Coronary artery (tissue), 2 donors: ENCODE results near the gene RAET1G.
"Not testable (repeated sequence)": the region's sequence is repeated elsewhere in the genome, so short reads cannot be mapped to it uniquely, and the experiment has no call there.

Source experiments
- DNase-seq: peaks from one replicate; pipeline ENCODE4 v3.0.0-alpha.2; 2017; ENCODE audit warnings: low spot score
- H3K27ac ChIP-seq, 2 donors: fragments of 200-600 bp; sonication (generic); one replicate each; pipeline ENCODE4 v1.5.1; 2016 to 2019
- H3K4me3 ChIP-seq: fragments of 200-600 bp; sonication (generic); 2 replicates; pipeline ENCODE4 v1.5.1; 2016; ENCODE audit warnings: mild to moderate bottlenecking, moderate library complexity
- TF ChIP-seq, protein P1 (sequence below): fragments of 200-600 bp; sonication (generic); IDR thresholded peaks from one replicate; pipeline ENCODE4 v1.5.1; 2019; ENCODE audit warnings: antibody characterized with exemption

The RAET1G gene

DNA sequence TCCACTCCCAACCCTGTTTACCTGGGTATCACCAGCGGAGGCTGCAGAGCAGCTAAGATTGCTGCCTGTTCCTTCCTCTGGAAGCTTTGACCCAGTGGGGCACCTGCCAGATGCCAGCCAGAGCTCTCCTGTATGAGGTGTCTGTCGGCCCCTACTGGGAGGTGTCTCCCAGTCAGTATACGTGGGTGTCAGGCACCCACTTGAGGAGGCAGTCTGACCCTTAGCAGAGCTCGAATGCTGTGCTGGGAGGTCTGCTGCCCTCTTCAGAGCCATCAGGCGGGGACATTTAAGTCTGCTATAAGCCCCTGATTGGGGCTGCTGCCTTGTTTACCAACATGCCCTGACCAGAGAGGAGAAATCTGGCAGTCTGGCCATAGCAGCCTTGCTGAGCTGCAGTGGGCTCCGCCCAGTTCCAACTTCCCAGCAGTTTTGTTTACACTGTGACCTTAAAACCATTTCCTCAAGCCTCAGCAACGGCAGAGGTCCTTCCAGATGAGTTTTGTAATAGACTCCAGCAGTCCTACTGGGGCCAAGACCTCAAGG lies 27.8 kb downstream of the RAET1G start:
- peak overlapping the region in 1 of 2 donors; percentile 87 for H3K27ac ChIP-seq
- H3K4me3 ChIP-seq, result no peak overlapping the region
- TF ChIP-seq, protein P1, sequence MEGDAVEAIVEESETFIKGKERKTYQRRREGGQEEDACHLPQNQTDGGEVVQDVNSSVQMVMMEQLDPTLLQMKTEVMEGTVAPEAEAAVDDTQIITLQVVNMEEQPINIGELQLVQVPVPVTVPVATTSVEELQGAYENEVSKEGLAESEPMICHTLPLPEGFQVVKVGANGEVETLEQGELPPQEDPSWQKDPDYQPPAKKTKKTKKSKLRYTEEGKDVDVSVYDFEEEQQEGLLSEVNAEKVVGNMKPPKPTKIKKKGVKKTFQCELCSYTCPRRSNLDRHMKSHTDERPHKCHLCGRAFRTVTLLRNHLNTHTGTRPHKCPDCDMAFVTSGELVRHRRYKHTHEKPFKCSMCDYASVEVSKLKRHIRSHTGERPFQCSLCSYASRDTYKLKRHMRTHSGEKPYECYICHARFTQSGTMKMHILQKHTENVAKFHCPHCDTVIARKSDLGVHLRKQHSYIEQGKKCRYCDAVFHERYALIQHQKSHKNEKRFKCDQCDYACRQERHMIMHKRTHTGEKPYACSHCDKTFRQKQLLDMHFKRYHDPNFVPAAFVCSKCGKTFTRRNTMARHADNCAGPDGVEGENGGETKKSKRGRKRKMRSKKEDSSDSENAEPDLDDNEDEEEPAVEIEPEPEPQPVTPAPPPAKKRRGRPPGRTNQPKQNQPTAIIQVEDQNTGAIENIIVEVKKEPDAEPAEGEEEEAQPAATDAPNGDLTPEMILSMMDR, result no peak
- DNase-seq, result no peak

DNA sequence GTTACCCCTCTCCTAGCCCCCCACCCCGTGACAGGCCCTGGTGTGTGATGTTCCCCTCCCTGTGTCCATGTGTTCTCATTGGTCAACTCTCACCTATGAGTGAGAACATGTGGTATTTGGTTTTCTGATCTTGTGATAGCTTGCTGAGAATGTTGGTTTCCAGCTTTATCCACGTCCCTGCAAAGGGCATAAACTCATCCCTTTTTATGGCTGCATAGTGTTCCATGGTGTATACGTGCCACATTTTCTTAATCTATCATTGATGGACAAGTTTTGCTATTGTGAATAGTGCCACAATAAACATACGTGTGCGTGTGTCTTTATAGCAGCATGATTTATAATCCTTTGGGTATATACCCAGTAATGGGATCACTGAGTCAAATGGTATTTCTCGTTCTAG lies 31.1 kb downstream of the RAET1G start:
- not testable (repeated sequence) for DNase-seq, H3K27ac ChIP-seq, H3K4me3 ChIP-seq

DNA sequence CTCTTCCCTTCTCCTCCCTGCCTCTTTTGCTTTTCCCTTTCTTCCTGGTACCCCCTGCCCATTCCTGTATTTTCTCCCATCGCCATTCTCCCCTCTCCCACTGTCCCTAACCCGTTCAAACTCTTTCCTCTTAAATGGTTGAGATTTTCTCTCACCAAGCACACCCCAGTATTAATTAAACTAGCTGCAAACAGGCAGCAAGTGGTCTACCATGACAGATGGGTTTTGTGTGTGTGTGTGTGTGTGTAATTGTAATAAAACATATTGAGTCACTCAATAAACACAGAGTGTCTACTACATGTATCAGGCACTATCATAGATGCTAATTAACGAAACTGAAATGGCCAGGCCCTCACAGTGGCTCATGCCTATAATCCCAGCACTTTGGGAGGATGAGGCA lies 31.7 kb downstream of the RAET1G start:
- no peak for DNase-seq
- no peak overlapping the region for H3K27ac ChIP-seq
- H3K4me3 ChIP-seq, result no peak overlapping the region
- TF ChIP-seq, protein P1, result no peak

DNA sequence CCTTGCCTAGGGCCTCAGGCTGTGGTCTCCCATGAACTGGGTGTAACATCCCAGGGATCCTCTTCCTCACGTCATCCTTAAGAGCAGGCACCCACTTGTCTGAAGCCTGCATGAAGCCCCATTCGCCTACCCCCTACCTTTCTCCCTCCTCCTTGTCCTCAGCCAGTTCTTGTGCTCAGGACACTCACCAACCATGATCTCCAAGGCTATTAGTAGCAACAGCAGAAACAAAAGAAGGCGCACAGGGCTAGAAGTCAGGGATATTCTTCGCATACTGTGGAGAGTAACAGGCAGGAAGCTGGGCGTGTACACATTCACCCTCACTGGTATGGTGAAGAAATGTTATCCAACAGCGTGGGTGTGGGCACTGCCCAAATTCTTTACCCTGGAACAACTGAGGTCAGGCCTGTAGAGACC lies 32.3 kb downstream of the RAET1G start:
- DNase-seq, result no peak
- Histone ChIP-seq H3K4me3 (no peak overlapping the region), H3K27ac (peak overlapping the region in 1 of 2 donors; percentile 30)
- TF ChIP-seq, protein P1, result no peak

DNA sequence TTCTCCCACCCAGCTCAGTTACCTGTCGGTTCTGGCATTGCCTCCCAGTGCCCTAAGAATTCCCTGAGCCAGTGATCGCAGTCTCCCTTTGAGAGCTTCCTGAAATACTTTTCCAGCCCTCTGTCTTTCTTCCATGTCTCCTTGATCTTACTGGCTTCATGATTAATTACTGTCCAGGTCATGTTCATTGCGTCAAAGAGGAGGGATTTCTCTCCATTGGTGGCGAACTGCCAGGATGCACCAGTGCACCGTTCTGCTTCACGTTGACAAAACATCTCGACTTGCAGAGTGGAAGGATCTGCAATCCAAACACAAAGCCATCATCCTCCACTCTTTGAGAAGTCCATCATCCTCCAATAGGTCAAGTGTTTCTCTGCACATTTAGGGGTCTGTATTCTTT lies 33.6 kb downstream of the RAET1G start:
- no peak for DNase-seq

DNA sequence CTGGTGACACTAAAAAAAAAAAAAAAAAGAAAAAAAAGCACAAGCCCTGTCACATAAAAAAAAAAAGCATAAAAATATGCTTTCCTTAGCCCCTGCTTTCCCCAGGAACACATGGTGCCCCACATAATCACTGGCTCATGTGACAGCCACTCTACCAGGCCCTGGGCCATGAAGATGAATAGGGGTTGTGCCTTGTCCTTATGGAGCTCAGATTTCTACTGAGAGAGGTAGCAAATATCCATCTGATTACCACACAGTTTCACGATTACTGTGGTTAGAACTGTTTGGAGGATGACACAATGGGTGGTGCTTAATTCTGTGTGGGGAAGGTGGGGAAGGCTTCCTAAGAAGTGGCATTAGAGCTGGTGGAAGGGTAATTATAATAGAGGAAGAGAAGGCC lies 34.3 kb downstream of the RAET1G start:
- no peak overlapping the region for H3K27ac ChIP-seq
- H3K4me3 ChIP-seq, result no peak overlapping the region
- TF ChIP-seq, protein P1, result no peak
- no peak for DNase-seq

More for the DNA sequence above, 33.6 kb downstream of the RAET1G start:
- TF ChIP-seq, protein P1, result no peak
- no peak overlapping the region for H3K27ac ChIP-seq
- no peak overlapping the region for H3K4me3 ChIP-seq

DNA sequence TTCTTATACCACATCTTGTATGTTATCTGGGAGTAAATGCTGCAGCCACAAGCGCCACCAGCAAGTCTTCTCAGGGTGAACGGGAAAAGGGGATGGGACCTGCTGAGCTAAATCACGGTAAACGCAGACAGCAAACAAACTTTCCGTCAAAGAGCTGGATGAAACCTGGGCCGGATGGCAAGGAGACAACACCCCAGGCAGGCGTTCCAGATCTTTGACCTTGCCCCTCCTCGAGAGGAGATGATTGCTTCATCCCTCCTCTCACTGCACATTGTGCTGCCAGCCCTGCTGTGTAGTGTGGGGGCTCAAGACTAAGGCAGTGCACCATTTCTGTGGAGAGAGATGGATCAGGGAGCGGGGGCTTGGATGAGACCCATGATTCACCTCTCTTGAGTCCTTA lies 34.8 kb downstream of the RAET1G start:
- TF ChIP-seq, protein P1, result no peak
- Histone ChIP-seq H3K4me3 (no peak overlapping the region), H3K27ac (no peak overlapping the region)
- no peak for DNase-seq

DNA sequence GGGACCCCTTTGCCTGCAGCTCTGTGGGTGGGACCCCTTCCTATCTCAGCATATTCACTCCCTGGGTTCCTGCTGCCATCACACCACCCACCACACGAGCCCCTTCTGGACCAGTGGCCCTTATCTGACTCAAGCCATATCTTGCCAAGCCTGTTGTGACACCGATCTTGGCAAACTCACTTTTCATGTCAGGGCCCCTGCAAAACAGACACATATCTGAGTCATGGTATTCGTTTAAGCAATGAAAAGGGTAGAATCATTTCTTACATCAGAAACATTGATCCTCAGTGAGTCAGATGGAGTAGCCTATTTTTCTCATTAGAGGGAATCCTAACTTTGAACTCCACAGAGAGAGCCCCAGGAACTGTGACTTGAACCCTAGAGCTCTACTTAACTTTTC lies 35.6 kb downstream of the RAET1G start:
- DNase-seq, result no peak
- Histone ChIP-seq H3K4me3 (no peak overlapping the region), H3K27ac (no peak overlapping the region)
- TF ChIP-seq, protein P1, result no peak
